Stomach smooth muscle (tissue), 2 donors: Measurements from ENCODE around the gene ARHGEF7.

ENCODE experiments used
- H3K27ac ChIP-seq: one replicate; pipeline ENCODE4 v1.7.0; 2013; ENCODE audit warnings: mild to moderate bottlenecking, low read length, inconsistent platforms
- H3K27me3 ChIP-seq, 2 donors: one replicate each; pipeline ENCODE4 v1.7.0; 2013; ENCODE audit warnings: low read length in 2 of 2; ENCODE audit not compliant: insufficient read depth in 2 of 2, control insufficient read depth in 1 of 2
- H3K36me3 ChIP-seq, 2 donors: one replicate each; pipeline ENCODE4 v1.7.0; 2013; ENCODE audit warnings: low read length in 2 of 2; ENCODE audit not compliant: control insufficient read depth in 2 of 2, insufficient read depth in 2 of 2
- H3K4me1 ChIP-seq: one replicate; pipeline ENCODE4 v1.7.0; 2013; ENCODE audit warnings: low read length; ENCODE audit not compliant: control insufficient read depth, insufficient read depth
- H3K4me3 ChIP-seq, 2 donors: one replicate each; pipeline ENCODE4 v1.7.0; 2013; ENCODE audit warnings: low read length in 2 of 2
- H3K9ac ChIP-seq, 2 donors: one replicate each; pipeline ENCODE4 v1.7.0; 2013; ENCODE audit warnings: low read length in 2 of 2, mild to moderate bottlenecking in 1 of 2
- H3K9me3 ChIP-seq, 2 donors: one replicate each; pipeline ENCODE4 v1.7.0; 2013; ENCODE audit warnings: low read length in 2 of 2; ENCODE audit not compliant: control insufficient read depth in 2 of 2
- donor health status: healthy.
- donor health status: Pancreatic carcinoma.

ARHGEF7 gene

DNA sequence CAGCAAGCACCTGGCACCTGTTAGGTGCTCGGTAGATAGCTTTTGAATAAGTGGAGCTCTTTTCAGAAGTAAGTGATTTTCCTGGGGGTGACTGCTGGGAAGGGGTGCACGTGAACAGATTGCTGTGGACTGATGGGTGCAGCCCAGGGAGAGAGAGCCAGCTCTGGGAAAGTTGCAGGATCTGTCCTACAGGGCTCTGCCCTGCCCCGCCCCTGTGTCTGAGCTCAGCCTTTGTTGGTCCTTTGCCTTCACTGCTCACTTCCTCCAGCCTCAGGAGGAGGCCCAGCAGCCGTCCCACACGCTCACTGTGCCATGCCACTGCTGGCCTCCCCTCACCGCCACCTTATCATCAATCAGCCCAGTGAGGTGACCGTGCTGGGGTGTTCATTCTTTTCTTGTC is 171.6 kb downstream of the ARHGEF7 start:
- peaks cover 18% of the 10 kb centered on the region for H3K4me1 ChIP-seq
- H3K36me3 ChIP-seq: peaks cover 42 to 47% of the 10 kb centered on the region in 2 donors
- no peak overlapping the region for H3K4me3 ChIP-seq
- H3K27ac ChIP-seq: no peak overlapping the region
- H3K27me3 ChIP-seq: no peaks in the 10 kb centered on the region
- no peak overlapping the region for H3K9ac ChIP-seq
- no peaks in the 10 kb centered on the region for H3K9me3 ChIP-seq

DNA sequence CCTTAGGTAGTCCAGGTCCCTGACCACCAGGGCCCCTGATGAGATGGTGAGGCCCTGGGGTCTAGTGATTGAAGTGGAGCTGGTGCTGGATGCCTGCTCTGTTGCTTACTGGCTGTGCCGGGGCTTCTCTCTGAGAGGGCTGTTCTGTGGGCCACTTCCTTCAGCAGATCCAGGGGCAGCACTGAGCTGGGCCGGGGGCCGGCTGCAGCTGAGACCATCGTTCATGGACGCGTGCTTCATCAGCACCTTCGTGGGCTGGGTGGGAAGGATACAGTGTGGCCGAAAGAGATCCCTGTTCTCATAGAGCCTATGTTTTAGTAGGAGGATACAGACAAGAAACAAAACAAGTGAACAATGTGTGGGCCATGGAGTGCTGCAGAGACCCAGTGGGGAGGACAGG is 172.1 kb downstream of the ARHGEF7 start:
- Histone ChIP-seq H3K36me3 (peaks cover 45 to 51% of the 10 kb centered on the region in 2 donors), H3K27me3 (no peaks in the 10 kb centered on the region), H3K27ac (no peak overlapping the region)

DNA sequence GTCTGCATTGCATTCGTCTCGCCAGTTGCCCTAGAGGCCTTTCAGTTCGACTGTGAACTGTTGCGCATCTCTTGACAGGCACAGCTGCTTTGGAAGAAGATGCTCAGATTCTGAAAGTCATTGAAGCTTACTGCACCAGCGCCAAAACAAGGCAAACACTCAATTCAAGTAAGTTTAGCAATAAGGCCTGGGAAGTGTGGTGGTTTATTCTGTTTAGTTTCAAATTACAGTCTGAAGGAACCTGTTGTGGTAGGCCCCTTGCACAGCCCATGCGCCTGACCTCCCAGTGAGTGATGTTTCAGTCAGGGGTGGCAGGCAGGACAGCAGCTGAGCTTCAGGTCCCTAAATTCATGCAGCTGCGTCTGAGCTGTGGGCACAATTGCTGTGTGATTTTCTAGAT is 173.2 kb downstream of the ARHGEF7 start:
- Histone ChIP-seq H3K9me3 (no peaks in the 10 kb centered on the region), H3K4me1 (peaks cover 3% of the 10 kb centered on the region), H3K27me3 (no peaks in the 10 kb centered on the region), H3K9ac (no peak overlapping the region), H3K4me3 (no peak overlapping the region), H3K27ac (no peak overlapping the region), H3K36me3 (peaks cover 54 to 60% of the 10 kb centered on the region in 2 donors)

More for the DNA sequence above, 172.1 kb downstream of the ARHGEF7 start:
- Histone ChIP-seq H3K4me3 (no peak overlapping the region), H3K9ac (no peak overlapping the region), H3K9me3 (no peaks in the 10 kb centered on the region), H3K4me1 (peaks cover 14% of the 10 kb centered on the region)

- H3K27me3 ChIP-seq: no peaks in the 10 kb centered on the region
- H3K27ac ChIP-seq: no peak overlapping the region
- no peak overlapping the region for H3K9ac ChIP-seq
- H3K36me3 ChIP-seq: peaks cover 50 to 66% of the 10 kb centered on the region in 2 donors
- H3K4me1 ChIP-seq: no peaks in the 10 kb centered on the region
- H3K4me3 ChIP-seq: no peak overlapping the region
- H3K9me3 ChIP-seq: no peaks in the 10 kb centered on the region
Measured at GRCh38 chr13:111289251-111289650, 174.1 kb downstream of the ARHGEF7 start.

- peaks cover 40 to 48% of the 10 kb centered on the region in 2 donors for H3K36me3 ChIP-seq
- H3K27me3 ChIP-seq: no peaks in the 10 kb centered on the region
- H3K9me3 ChIP-seq: no peaks in the 10 kb centered on the region
Measured at GRCh38 chr13:111291908-111292307, 176.8 kb downstream of the ARHGEF7 start.

DNA sequence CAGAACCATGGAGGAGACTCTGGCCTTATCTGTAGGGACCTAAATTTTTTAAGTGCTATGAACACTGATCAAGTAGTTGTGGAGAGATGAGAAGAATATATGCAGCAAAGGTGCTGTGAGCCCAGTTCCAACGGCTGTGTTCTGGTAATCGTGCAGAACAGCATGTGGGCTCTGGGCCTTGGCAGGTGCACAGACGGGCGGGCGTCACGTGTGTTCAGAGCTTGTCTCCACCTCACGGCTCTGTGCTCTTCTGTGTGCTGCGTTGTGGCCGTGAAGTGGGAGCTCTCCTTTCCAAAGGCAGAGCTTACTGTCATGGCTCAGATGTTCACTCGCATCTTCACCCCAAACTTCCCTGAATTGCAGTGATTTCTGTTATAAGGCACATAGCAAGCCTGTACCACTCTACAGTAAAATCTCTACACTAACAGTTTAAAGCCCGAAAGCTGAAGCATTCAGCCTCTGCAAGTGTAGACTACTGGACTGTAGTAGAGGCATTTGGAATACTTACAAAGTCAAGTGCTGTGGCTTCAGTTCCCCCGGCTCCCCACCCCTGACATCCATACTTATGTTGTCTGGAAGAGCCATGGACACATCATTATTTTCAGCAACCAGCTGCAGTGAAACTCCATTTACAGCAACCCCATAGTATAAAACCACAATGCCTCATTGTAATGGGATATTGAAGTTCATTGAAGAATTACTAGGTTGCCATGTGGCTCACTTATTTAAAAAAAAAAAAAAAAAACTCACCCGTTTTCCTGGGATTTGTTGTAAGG is 177.8 kb downstream of the ARHGEF7 start:
- no peak overlapping the region for H3K27ac ChIP-seq
- H3K9me3 ChIP-seq: no peaks in the 10 kb centered on the region
- H3K27me3 ChIP-seq: no peaks in the 10 kb centered on the region
- peaks cover 33 to 43% of the 10 kb centered on the region in 2 donors for H3K36me3 ChIP-seq
- no peak overlapping the region for H3K4me3 ChIP-seq
- H3K4me1 ChIP-seq: no peaks in the 10 kb centered on the region
- no peak overlapping the region for H3K9ac ChIP-seq

More at GRCh38 chr13:111291908-111292307, 176.8 kb downstream of the ARHGEF7 start:
- H3K4me3 ChIP-seq: no peak overlapping the region
- no peaks in the 10 kb centered on the region for H3K4me1 ChIP-seq
- no peak overlapping the region for H3K27ac ChIP-seq
- no peak overlapping the region for H3K9ac ChIP-seq

DNA sequence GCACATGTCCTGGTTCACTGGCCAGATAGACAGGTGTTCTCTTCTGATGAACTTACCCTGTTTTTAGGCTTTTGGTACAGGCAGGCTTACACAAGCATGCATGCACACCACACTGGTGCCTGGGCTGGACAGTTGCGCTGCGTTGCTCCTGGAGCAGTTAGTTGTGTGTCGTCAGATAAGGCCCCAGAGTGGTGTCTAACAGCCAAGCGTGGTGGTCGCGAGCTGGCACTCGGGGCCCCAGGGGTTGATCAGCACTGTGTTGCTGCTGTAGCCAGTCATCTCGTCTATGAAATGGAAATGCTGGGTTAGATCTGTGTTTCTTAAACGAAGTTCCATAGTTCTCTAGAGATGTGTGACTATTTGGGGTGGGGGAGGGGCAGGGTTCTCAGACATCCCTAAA is 180.8 kb downstream of the ARHGEF7 start:
- no peaks in the 10 kb centered on the region for H3K27me3 ChIP-seq
- no peak overlapping the region for H3K27ac ChIP-seq
- H3K4me1 ChIP-seq: no peaks in the 10 kb centered on the region
- H3K9ac ChIP-seq: no peak overlapping the region
- peaks cover 29 to 36% of the 10 kb centered on the region in 2 donors for H3K36me3 ChIP-seq
- no peaks in the 10 kb centered on the region for H3K9me3 ChIP-seq
- no peak overlapping the region for H3K4me3 ChIP-seq

DNA sequence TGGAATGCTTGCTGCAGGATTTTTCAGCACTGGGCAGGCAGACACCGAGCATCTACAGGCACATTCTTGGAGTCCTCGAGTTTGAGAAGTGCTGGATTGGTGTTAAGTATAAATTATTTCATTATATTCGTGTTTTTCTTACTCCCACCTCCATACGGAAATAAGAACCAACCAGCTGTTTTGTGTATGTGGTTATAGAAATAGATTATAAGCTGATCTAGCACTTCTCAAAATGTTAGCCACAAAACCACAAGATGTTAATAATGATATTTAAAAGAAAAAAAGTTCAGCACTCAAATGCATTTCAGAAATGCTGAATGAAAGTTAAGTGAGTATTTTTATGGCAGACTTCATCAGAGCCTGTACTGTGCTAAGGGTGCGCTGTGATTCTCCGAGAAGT is 181.3 kb downstream of the ARHGEF7 start:
- Histone ChIP-seq H3K36me3 (peaks cover 28 to 35% of the 10 kb centered on the region in 2 donors), H3K4me1 (no peaks in the 10 kb centered on the region), H3K4me3 (no peak overlapping the region), H3K27me3 (no peaks in the 10 kb centered on the region), H3K27ac (no peak overlapping the region), H3K9ac (no peak overlapping the region), H3K9me3 (no peaks in the 10 kb centered on the region)

DNA sequence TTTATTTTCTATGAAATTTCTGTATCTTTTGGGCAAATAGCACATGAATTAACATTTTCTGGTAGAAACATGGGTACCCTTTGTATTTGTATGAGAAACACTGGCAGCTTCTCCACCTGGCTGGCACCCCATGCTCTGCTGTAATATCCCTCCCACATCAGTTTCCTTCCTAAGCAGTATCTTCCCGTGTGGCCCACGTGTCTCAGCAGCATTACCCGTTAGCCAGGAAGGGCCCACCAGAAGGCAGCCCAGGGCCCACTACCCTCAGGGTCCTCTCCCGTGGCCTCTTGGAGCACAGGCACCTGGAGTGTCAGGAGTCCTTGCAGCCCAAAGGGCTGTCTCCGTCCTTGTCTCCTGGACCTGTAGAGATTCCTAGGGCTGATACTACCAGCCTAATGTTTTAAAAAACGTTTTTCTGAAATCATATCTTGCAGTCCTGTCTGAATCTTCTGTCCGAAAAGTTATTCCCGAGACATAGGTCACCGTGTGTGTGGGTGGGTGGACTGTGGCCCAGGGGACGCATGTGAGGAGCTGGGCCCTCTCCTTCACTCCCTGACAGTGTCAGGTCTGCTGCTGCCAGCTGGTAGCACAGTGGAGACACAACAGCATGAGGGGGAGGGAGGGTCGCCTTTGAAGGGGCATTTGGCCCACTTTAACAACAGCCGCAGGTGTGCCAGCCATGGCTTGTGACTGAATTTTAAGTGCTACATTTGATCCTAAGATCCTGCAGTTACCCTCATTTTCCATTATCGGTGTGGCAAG is 183.3 kb downstream of the ARHGEF7 start:
- Histone ChIP-seq H3K27ac (no peak overlapping the region), H3K9me3 (no peaks in the 10 kb centered on the region), H3K27me3 (no peaks in the 10 kb centered on the region), H3K4me3 (no peak overlapping the region), H3K4me1 (no peaks in the 10 kb centered on the region), H3K9ac (no peak overlapping the region), H3K36me3 (peaks cover 29 to 35% of the 10 kb centered on the region in 2 donors)

- no peak overlapping the region for H3K9ac ChIP-seq
- H3K4me3 ChIP-seq: no peak overlapping the region
- H3K36me3 ChIP-seq: peaks cover 52 to 60% of the 10 kb centered on the region in 2 donors
- no peaks in the 10 kb centered on the region for H3K27me3 ChIP-seq
- H3K4me1 ChIP-seq: no peaks in the 10 kb centered on the region
- H3K27ac ChIP-seq: no peak overlapping the region
- H3K9me3 ChIP-seq: no peaks in the 10 kb centered on the region
Measured at GRCh38 chr13:111302045-111302726, 187.1 kb downstream of the ARHGEF7 start.
